ENCODE data around the gene RASAL2. TPM values are rescaled to one million over a fixed set of nuclear protein-coding genes. Genes with fewer than 3 reads are reported as not detected.
A peak's percentile ranks its signal among the peaks of the same experiment; 100 is the strongest.

Gene RASAL2
- total and polyA plus RNA-seq, 2 of the 13 experiments (the other 11 are each of a cell fraction or from before 2014, with no cell fraction given) = 5.4 to 5.9 TPM

DNA sequence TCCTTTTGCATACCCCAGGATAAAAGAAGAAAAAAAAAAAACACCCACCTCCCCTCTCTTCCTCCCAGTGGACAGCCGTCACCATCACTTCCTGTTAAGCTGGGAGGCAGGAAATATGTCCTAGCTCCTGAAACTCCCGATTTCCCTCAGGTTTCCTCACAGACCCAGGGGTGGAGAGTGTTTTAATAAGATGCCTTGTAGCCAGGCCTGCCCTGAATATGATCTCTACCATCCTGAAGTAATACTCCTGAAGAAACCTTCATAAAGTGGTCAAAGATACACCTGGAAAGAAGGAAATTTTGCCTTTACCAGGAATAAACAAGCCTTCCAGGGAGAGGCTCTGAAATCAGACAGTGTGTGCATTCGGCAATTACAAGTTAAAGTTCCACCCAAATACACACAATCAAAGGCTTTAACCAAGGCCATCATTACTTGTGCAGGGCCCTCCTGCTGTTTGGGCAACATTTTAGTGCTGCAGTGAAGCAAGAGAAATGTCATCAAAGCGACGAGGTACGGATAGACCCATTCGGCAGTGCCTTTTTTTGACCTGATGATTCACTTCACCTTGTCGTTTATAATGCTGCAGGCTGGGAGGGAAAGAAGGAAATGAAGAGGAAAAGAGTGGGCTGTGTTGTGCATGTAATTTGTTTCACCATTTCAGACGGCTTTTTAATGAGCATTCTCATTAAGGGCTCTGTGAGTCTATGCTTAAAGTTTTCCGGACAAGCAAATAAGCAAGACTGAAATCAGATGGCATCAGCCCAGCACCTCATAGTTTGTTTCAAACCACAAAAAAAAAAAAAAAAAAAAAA lies 41.0 kb upstream of the RASAL2 start (continued):
- TF ChIP-seq, protein P1, sequence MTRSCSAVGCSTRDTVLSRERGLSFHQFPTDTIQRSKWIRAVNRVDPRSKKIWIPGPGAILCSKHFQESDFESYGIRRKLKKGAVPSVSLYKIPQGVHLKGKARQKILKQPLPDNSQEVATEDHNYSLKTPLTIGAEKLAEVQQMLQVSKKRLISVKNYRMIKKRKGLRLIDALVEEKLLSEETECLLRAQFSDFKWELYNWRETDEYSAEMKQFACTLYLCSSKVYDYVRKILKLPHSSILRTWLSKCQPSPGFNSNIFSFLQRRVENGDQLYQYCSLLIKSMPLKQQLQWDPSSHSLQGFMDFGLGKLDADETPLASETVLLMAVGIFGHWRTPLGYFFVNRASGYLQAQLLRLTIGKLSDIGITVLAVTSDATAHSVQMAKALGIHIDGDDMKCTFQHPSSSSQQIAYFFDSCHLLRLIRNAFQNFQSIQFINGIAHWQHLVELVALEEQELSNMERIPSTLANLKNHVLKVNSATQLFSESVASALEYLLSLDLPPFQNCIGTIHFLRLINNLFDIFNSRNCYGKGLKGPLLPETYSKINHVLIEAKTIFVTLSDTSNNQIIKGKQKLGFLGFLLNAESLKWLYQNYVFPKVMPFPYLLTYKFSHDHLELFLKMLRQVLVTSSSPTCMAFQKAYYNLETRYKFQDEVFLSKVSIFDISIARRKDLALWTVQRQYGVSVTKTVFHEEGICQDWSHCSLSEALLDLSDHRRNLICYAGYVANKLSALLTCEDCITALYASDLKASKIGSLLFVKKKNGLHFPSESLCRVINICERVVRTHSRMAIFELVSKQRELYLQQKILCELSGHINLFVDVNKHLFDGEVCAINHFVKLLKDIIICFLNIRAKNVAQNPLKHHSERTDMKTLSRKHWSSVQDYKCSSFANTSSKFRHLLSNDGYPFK (CRISPR knock-in tag; IDR thresholded peaks at IDR 0.05; ENCODE audit: borderline replicate concordance) = no peak
- TF ChIP-seq, protein P2, sequence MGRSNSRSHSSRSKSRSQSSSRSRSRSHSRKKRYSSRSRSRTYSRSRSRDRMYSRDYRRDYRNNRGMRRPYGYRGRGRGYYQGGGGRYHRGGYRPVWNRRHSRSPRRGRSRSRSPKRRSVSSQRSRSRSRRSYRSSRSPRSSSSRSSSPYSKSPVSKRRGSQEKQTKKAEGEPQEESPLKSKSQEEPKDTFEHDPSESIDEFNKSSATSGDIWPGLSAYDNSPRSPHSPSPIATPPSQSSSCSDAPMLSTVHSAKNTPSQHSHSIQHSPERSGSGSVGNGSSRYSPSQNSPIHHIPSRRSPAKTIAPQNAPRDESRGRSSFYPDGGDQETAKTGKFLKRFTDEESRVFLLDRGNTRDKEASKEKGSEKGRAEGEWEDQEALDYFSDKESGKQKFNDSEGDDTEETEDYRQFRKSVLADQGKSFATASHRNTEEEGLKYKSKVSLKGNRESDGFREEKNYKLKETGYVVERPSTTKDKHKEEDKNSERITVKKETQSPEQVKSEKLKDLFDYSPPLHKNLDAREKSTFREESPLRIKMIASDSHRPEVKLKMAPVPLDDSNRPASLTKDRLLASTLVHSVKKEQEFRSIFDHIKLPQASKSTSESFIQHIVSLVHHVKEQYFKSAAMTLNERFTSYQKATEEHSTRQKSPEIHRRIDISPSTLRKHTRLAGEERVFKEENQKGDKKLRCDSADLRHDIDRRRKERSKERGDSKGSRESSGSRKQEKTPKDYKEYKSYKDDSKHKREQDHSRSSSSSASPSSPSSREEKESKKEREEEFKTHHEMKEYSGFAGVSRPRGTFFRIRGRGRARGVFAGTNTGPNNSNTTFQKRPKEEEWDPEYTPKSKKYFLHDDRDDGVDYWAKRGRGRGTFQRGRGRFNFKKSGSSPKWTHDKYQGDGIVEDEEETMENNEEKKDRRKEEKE (IDR thresholded peaks at IDR 0.05) = no peak
- TF ChIP-seq ZNF383 (CRISPR knock-in tag; IDR thresholded peaks at IDR 0.05; ENCODE audit: borderline replicate concordance) (no peak), ZNF564 (CRISPR knock-in tag; IDR thresholded peaks at IDR 0.05) (0 out of 2 replicates have a peak, but pooled peaks have one; percentile 57), REXO4 (CRISPR knock-in tag; IDR thresholded peaks at IDR 0.05; ENCODE audit: borderline replicate concordance) (no peak), ATAD3A (CRISPR knock-in tag; IDR thresholded peaks at IDR 0.05) (no peak), ZNF264 (CRISPR knock-in tag; IDR thresholded peaks at IDR 0.05) (no peak), ZNF282 (IDR thresholded peaks at IDR 0.05; ENCODE audit: partially characterized antibody) (no peak)
- TF ChIP-seq, protein P3, sequence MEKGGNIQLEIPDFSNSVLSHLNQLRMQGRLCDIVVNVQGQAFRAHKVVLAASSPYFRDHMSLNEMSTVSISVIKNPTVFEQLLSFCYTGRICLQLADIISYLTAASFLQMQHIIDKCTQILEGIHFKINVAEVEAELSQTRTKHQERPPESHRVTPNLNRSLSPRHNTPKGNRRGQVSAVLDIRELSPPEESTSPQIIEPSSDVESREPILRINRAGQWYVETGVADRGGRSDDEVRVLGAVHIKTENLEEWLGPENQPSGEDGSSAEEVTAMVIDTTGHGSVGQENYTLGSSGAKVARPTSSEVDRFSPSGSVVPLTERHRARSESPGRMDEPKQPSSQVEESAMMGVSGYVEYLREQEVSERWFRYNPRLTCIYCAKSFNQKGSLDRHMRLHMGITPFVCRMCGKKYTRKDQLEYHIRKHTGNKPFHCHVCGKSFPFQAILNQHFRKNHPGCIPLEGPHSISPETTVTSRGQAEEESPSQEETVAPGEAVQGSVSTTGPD (CRISPR knock-in tag; IDR thresholded peaks at IDR 0.05) = no peak
- TF ChIP-seq, protein P4, sequence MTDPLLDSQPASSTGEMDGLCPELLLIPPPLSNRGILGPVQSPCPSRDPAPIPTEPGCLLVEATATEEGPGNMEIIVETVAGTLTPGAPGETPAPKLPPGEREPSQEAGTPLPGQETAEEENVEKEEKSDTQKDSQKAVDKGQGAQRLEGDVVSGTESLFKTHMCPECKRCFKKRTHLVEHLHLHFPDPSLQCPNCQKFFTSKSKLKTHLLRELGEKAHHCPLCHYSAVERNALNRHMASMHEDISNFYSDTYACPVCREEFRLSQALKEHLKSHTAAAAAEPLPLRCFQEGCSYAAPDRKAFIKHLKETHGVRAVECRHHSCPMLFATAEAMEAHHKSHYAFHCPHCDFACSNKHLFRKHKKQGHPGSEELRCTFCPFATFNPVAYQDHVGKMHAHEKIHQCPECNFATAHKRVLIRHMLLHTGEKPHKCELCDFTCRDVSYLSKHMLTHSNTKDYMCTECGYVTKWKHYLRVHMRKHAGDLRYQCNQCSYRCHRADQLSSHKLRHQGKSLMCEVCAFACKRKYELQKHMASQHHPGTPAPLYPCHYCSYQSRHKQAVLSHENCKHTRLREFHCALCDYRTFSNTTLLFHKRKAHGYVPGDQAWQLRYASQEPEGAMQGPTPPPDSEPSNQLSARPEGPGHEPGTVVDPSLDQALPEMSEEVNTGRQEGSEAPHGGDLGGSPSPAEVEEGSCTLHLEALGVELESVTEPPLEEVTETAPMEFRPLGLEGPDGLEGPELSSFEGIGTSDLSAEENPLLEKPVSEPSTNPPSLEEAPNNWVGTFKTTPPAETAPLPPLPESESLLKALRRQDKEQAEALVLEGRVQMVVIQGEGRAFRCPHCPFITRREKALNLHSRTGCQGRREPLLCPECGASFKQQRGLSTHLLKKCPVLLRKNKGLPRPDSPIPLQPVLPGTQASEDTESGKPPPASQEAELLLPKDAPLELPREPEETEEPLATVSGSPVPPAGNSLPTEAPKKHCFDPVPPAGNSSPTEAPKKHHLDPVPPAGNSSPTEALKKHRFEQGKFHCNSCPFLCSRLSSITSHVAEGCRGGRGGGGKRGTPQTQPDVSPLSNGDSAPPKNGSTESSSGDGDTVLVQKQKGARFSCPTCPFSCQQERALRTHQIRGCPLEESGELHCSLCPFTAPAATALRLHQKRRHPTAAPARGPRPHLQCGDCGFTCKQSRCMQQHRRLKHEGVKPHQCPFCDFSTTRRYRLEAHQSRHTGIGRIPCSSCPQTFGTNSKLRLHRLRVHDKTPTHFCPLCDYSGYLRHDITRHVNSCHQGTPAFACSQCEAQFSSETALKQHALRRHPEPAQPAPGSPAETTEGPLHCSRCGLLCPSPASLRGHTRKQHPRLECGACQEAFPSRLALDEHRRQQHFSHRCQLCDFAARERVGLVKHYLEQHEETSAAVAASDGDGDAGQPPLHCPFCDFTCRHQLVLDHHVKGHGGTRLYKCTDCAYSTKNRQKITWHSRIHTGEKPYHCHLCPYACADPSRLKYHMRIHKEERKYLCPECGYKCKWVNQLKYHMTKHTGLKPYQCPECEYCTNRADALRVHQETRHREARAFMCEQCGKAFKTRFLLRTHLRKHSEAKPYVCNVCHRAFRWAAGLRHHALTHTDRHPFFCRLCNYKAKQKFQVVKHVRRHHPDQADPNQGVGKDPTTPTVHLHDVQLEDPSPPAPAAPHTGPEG (CRISPR knock-in tag; IDR thresholded peaks at IDR 0.05) = no peak
- TF ChIP-seq, protein P5, sequence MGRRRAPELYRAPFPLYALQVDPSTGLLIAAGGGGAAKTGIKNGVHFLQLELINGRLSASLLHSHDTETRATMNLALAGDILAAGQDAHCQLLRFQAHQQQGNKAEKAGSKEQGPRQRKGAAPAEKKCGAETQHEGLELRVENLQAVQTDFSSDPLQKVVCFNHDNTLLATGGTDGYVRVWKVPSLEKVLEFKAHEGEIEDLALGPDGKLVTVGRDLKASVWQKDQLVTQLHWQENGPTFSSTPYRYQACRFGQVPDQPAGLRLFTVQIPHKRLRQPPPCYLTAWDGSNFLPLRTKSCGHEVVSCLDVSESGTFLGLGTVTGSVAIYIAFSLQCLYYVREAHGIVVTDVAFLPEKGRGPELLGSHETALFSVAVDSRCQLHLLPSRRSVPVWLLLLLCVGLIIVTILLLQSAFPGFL (CRISPR knock-in tag; IDR thresholded peaks at IDR 0.05) = no peak
- TF ChIP-seq, protein P6, sequence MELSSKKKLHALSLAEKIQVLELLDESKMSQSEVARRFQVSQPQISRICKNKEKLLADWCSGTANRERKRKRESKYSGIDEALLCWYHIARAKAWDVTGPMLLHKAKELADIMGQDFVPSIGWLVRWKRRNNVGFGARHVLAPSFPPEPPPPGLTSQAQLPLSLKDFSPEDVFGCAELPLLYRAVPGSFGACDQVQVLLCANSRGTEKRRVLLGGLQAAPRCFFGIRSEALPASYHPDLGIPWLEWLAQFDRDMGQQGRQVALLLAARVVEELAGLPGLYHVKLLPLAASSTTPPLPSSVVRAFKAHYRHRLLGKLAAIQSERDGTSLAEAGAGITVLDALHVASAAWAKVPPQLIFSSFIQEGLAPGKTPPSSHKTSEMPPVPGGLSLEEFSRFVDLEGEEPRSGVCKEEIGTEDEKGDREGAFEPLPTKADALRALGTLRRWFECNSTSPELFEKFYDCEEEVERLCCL (CRISPR knock-in tag; IDR thresholded peaks at IDR 0.05; ENCODE audit: borderline replicate concordance) = no peak

All from HepG2 (cell line).